Measurements from ENCODE around the gene IL11RA.
A peak's percentile ranks its signal among the peaks of the same experiment; 100 is the strongest.

Gene IL11RA

GRCh38 chr9:34669809-34670562, 18.0 kb downstream of the IL11RA start:
- Mint-ChIP-seq H3K27me3 (ENCODE audit: low read depth, poor library complexity) (no peaks in the 10 kb centered on the region), H3K27ac (peak overlapping the region; percentile 27), H3K4me3 (no peak overlapping the region), H3K4me1 (peaks cover 24% of the 10 kb centered on the region), H3K36me3 (ENCODE audit: low read depth) (peaks cover 42% of the 10 kb centered on the region), H3K9me3 (peaks cover 9% of the 10 kb centered on the region)
- no peak for DNase-seq
- no peak for TF ChIP-seq CTCF (IDR thresholded peaks at IDR 0.05)

- no peak overlapping the region for H3K27ac Mint-ChIP-seq
- TF ChIP-seq CTCF (IDR thresholded peaks at IDR 0.05): no peak
- H3K4me1 Mint-ChIP-seq: peaks cover 23% of the 10 kb centered on the region
- H3K9me3 Mint-ChIP-seq: peaks cover 9% of the 10 kb centered on the region
- H3K36me3 Mint-ChIP-seq (ENCODE audit: low read depth): peaks cover 42% of the 10 kb centered on the region
- no peak for DNase-seq
- H3K27me3 Mint-ChIP-seq (ENCODE audit: low read depth, poor library complexity): no peaks in the 10 kb centered on the region
- H3K4me3 Mint-ChIP-seq: no peak overlapping the region
Observed at GRCh38 chr9:34671307-34671706, 19.3 kb downstream of the IL11RA start.

GRCh38 chr9:34674440-34674839, 22.5 kb downstream of the IL11RA start:
- no peak overlapping the region for H3K27ac Mint-ChIP-seq
- peaks cover 11% of the 10 kb centered on the region for H3K4me1 Mint-ChIP-seq
- H3K27me3 Mint-ChIP-seq (ENCODE audit: low read depth, poor library complexity): no peaks in the 10 kb centered on the region
- H3K36me3 Mint-ChIP-seq (ENCODE audit: low read depth): peaks cover 32% of the 10 kb centered on the region
- peaks cover 4% of the 10 kb centered on the region for H3K9me3 Mint-ChIP-seq
- H3K4me3 Mint-ChIP-seq: no peak overlapping the region
- TF ChIP-seq CTCF (IDR thresholded peaks at IDR 0.05): no peak
- no peak for DNase-seq

- peak; percentile 84 for DNase-seq
- H3K4me3 Mint-ChIP-seq: no peak overlapping the region
- peaks cover 11% of the 10 kb centered on the region for H3K4me1 Mint-ChIP-seq
- peaks cover 27% of the 10 kb centered on the region for H3K36me3 Mint-ChIP-seq (ENCODE audit: low read depth)
- H3K27ac Mint-ChIP-seq: no peak overlapping the region
- H3K27me3 Mint-ChIP-seq (ENCODE audit: low read depth, poor library complexity): no peaks in the 10 kb centered on the region
- TF ChIP-seq CTCF (IDR thresholded peaks at IDR 0.05): peak; percentile 76
- no peaks in the 10 kb centered on the region for H3K9me3 Mint-ChIP-seq
Observed at GRCh38 chr9:34675048-34675714, 23.2 kb downstream of the IL11RA start.

- Mint-ChIP-seq H3K27me3 (ENCODE audit: low read depth, poor library complexity) (no peaks in the 10 kb centered on the region), H3K36me3 (ENCODE audit: low read depth) (peaks cover 23% of the 10 kb centered on the region), H3K4me1 (peaks cover 11% of the 10 kb centered on the region), H3K27ac (no peak overlapping the region), H3K9me3 (no peaks in the 10 kb centered on the region), H3K4me3 (no peak overlapping the region)
- DNase-seq: no peak
- no peak for TF ChIP-seq CTCF (IDR thresholded peaks at IDR 0.05)
Observed at GRCh38 chr9:34675869-34676268, 23.9 kb downstream of the IL11RA start.
